Measurements from ENCODE around the gene DCX.

DCX gene

GRCh38 chrX:111410590-111411078, 1.4 kb downstream of the DCX start:
- TF ChIP-seq POLR2AphosphoS5 (IDR thresholded peaks at IDR 0.05; ENCODE audit: low read depth, low read length) (no peak), FOXP2 (optimal IDR thresholded peaks at IDR 0.05; ENCODE audit: borderline replicate concordance, extremely low read depth, extremely low read length, insufficient read depth) (no peak), REST (IDR thresholded peaks at IDR 0.05; ENCODE audit: insufficient read depth in 1 of 2, low read depth in 2 of 2, low read length in 2 of 2) (no peak), TAF1 (IDR thresholded peaks at IDR 0.05; ENCODE audit: borderline replicate concordance, insufficient read depth, low read length) (no peak), SIN3A (IDR thresholded peaks at IDR 0.05; ENCODE audit: borderline replicate concordance, insufficient read depth, low read length) (no peak)

- TF ChIP-seq TAF1 (IDR thresholded peaks at IDR 0.05; ENCODE audit: borderline replicate concordance, insufficient read depth, low read length) (no peak), SIN3A (IDR thresholded peaks at IDR 0.05; ENCODE audit: borderline replicate concordance, insufficient read depth, low read length) (no peak), REST (IDR thresholded peaks at IDR 0.05; ENCODE audit: insufficient read depth in 1 of 2, low read depth in 2 of 2, low read length in 2 of 2) (no peak), POLR2AphosphoS5 (IDR thresholded peaks at IDR 0.05; ENCODE audit: low read depth, low read length) (no peak), FOXP2 (optimal IDR thresholded peaks at IDR 0.05; ENCODE audit: borderline replicate concordance, extremely low read depth, extremely low read length, insufficient read depth) (no peak)
Observed at GRCh38 chrX:111409326-111409725, 2.7 kb downstream of the DCX start.

- TF ChIP-seq REST (IDR thresholded peaks at IDR 0.05; ENCODE audit: insufficient read depth in 1 of 2, low read depth in 2 of 2, low read length in 2 of 2) (peak; percentile 64 to 84), POLR2AphosphoS5 (IDR thresholded peaks at IDR 0.05; ENCODE audit: low read depth, low read length) (no peak)
Observed at GRCh38 chrX:111407948-111408347, 4.0 kb downstream of the DCX start.

GRCh38 chrX:111402344-111402743, 9.6 kb downstream of the DCX start:
- TF ChIP-seq SIN3A (IDR thresholded peaks at IDR 0.05; ENCODE audit: borderline replicate concordance, insufficient read depth, low read length) (no peak), POLR2AphosphoS5 (IDR thresholded peaks at IDR 0.05; ENCODE audit: low read depth, low read length) (no peak), TAF1 (IDR thresholded peaks at IDR 0.05; ENCODE audit: borderline replicate concordance, insufficient read depth, low read length) (no peak), REST (IDR thresholded peaks at IDR 0.05; ENCODE audit: insufficient read depth in 1 of 2, low read depth in 2 of 2, low read length in 2 of 2) (no peak), FOXP2 (optimal IDR thresholded peaks at IDR 0.05; ENCODE audit: borderline replicate concordance, extremely low read depth, extremely low read length, insufficient read depth) (no peak)

- TF ChIP-seq REST (IDR thresholded peaks at IDR 0.05; ENCODE audit: insufficient read depth in 1 of 2, low read depth in 2 of 2, low read length in 2 of 2) (no peak), POLR2AphosphoS5 (IDR thresholded peaks at IDR 0.05; ENCODE audit: low read depth, low read length) (no peak), FOXP2 (optimal IDR thresholded peaks at IDR 0.05; ENCODE audit: borderline replicate concordance, extremely low read depth, extremely low read length, insufficient read depth) (no peak), SIN3A (IDR thresholded peaks at IDR 0.05; ENCODE audit: borderline replicate concordance, insufficient read depth, low read length) (no peak), TAF1 (IDR thresholded peaks at IDR 0.05; ENCODE audit: borderline replicate concordance, insufficient read depth, low read length) (no peak)
Observed at GRCh38 chrX:111395149-111395548, 16.8 kb downstream of the DCX start.
